Measurements from ENCODE around the gene RHOXF1. TPM values are rescaled to one million over a fixed set of nuclear protein-coding genes. Genes with fewer than 3 reads are reported as not detected.
"Not testable (repeated sequence)": the region's sequence is repeated elsewhere in the genome, so short reads cannot be mapped to it uniquely, and the experiment has no call there.

RHOXF1 gene
- total RNA-seq (2014; rRNA removed; shearing (Covaris generic)): not detected in 2 replicates
- not detected in 2 replicates for polyA plus RNA-seq (2015; cell fraction: cytosol; rRNA removed)
- polyA plus RNA-seq (2015; cell fraction: nucleus; rRNA removed): not detected in 2 replicates

GRCh38 chrX:120115438-120115963, at the start of gene RHOXF1:
RHOXF1 (minus strand) TSS chrX:120115913; CDS start chrX:120115862, 51 bp downstream.
- in situ Hi-C loops (cut with HindIII; ENCODE audit: low pct_unique_long_range_greater_than_20kb, low sequenced_read_pairs): no loop called here
- DNase-seq (ENCODE audit: low read depth, low spot score): no peak

GRCh38 chrX:120159086-120159485, 43.4 kb upstream of the RHOXF1 start:
- DNase-seq (ENCODE audit: low read depth, low spot score); in situ Hi-C loops (cut with HindIII; ENCODE audit: low pct_unique_long_range_greater_than_20kb, low sequenced_read_pairs): not testable (repeated sequence)

GRCh38 chrX:120158313-120158712, 42.6 kb upstream of the RHOXF1 start, which contains the start of gene RHOXF2:
RHOXF2 (plus strand) TSS chrX:120158613; CDS start chrX:120158751, 138 bp downstream.
- in situ Hi-C loops (cut with HindIII; ENCODE audit: low pct_unique_long_range_greater_than_20kb, low sequenced_read_pairs); DNase-seq (ENCODE audit: low read depth, low spot score): not testable (repeated sequence)

- in situ Hi-C loops (cut with HindIII; ENCODE audit: low pct_unique_long_range_greater_than_20kb, low sequenced_read_pairs); DNase-seq (ENCODE audit: low read depth, low spot score): not testable (repeated sequence)
Observed at GRCh38 chrX:120150109-120150744, 34.5 kb upstream of the RHOXF1 start.

- DNase-seq (ENCODE audit: low read depth, low spot score): no peak
- in situ Hi-C loops (cut with HindIII; ENCODE audit: low pct_unique_long_range_greater_than_20kb, low sequenced_read_pairs): no loop called here
Observed at GRCh38 chrX:120147537-120147936, 31.8 kb upstream of the RHOXF1 start.

GRCh38 chrX:120146323-120146722, 30.6 kb upstream of the RHOXF1 start:
- in situ Hi-C loops (cut with HindIII; ENCODE audit: low pct_unique_long_range_greater_than_20kb, low sequenced_read_pairs); DNase-seq (ENCODE audit: low read depth, low spot score): not testable (repeated sequence)

- in situ Hi-C loops (cut with HindIII; ENCODE audit: low pct_unique_long_range_greater_than_20kb, low sequenced_read_pairs): no loop called here
- no peak for DNase-seq (ENCODE audit: low read depth, low spot score)
Observed at GRCh38 chrX:120145295-120145925, 29.7 kb upstream of the RHOXF1 start.

GRCh38 chrX:120144178-120144844, 28.6 kb upstream of the RHOXF1 start:
- in situ Hi-C loops (cut with HindIII; ENCODE audit: low pct_unique_long_range_greater_than_20kb, low sequenced_read_pairs): no loop called here
- DNase-seq (ENCODE audit: low read depth, low spot score): no peak

- in situ Hi-C loops (cut with HindIII; ENCODE audit: low pct_unique_long_range_greater_than_20kb, low sequenced_read_pairs): no loop called here
Observed at GRCh38 chrX:120140293-120140981, 24.7 kb upstream of the RHOXF1 start.

GRCh38 chrX:120137439-120137838, 21.7 kb upstream of the RHOXF1 start:
- DNase-seq (ENCODE audit: low read depth, low spot score): peak; percentile 21
- in situ Hi-C loops (cut with HindIII; ENCODE audit: low pct_unique_long_range_greater_than_20kb, low sequenced_read_pairs): no loop called here

More at GRCh38 chrX:120140293-120140981, 24.7 kb upstream of the RHOXF1 start:
- DNase-seq (ENCODE audit: low read depth, low spot score): no peak

- DNase-seq (ENCODE audit: low read depth, low spot score): no peak
- in situ Hi-C loops (cut with HindIII; ENCODE audit: low pct_unique_long_range_greater_than_20kb, low sequenced_read_pairs): no loop called here
Observed at GRCh38 chrX:120136840-120137239, 21.1 kb upstream of the RHOXF1 start.

GRCh38 chrX:120136128-120136527, 20.4 kb upstream of the RHOXF1 start:
- in situ Hi-C loops (cut with HindIII; ENCODE audit: low pct_unique_long_range_greater_than_20kb, low sequenced_read_pairs): no loop called here
- DNase-seq (ENCODE audit: low read depth, low spot score): no peak

GRCh38 chrX:120128306-120128846, 12.7 kb upstream of the RHOXF1 start:
- in situ Hi-C loops (cut with HindIII; ENCODE audit: low pct_unique_long_range_greater_than_20kb, low sequenced_read_pairs): not testable (repeated sequence)

GRCh38 chrX:120125444-120125843, 9.7 kb upstream of the RHOXF1 start:
- DNase-seq (ENCODE audit: low read depth, low spot score): no peak
- in situ Hi-C loops (cut with HindIII; ENCODE audit: low pct_unique_long_range_greater_than_20kb, low sequenced_read_pairs): no loop called here

More at GRCh38 chrX:120128306-120128846, 12.7 kb upstream of the RHOXF1 start:
- DNase-seq (ENCODE audit: low read depth, low spot score): not testable (repeated sequence)

- in situ Hi-C loops (cut with HindIII; ENCODE audit: low pct_unique_long_range_greater_than_20kb, low sequenced_read_pairs): no loop called here
- DNase-seq (ENCODE audit: low read depth, low spot score): no peak
Observed at GRCh38 chrX:120120223-120120622, 4.5 kb upstream of the RHOXF1 start.

GRCh38 chrX:120111611-120112010, 4.1 kb downstream of the RHOXF1 start:
- no peak for DNase-seq (ENCODE audit: low read depth, low spot score)
- in situ Hi-C loops (cut with HindIII; ENCODE audit: low pct_unique_long_range_greater_than_20kb, low sequenced_read_pairs): no loop called here

- no peak for DNase-seq (ENCODE audit: low read depth, low spot score)
- in situ Hi-C loops (cut with HindIII; ENCODE audit: low pct_unique_long_range_greater_than_20kb, low sequenced_read_pairs): no loop called here
Observed at GRCh38 chrX:120109378-120109777, 6.3 kb downstream of the RHOXF1 start.
